A673 (cell line): ENCODE results near the gene ARL8A. TPM values are rescaled to one million over a fixed set of nuclear protein-coding genes. Genes with fewer than 3 reads are reported as not detected.
"Not testable (repeated sequence)": the region's sequence is repeated elsewhere in the genome, so short reads cannot be mapped to it uniquely, and the experiment has no call there.

Source experiments
- BruUV-seq: library from RNA; stranded (reverse); fragments of 400-500 nt; replicated peaks from 2 replicates; lab custom pipeline; 2021; lab: Mats Ljungman, UMichigan
- CTCF ChIA-PET: fragments of 300-600 bp; sonication (Branson Sonifier 250); formaldehyde crosslinking; loops from one replicate; lab custom pipeline; 2022; ENCODE audit warnings: antibody characterized with exemption; lab: Charles Lee
- POLR2A ChIA-PET: fragments of 300-600 bp; sonication (Branson Sonifier 250); formaldehyde crosslinking; loops from one replicate; lab custom pipeline; 2022; ENCODE audit warnings: antibody characterized with exemption; ENCODE audit not compliant: low non-redundant PET; lab: Charles Lee
- DNase-seq: peaks from one replicate; pipeline ENCODE4 v3.0.0-alpha.2; 2015; ENCODE audit warnings: low spot score
- H3K27ac ChIP-seq: fragments of 200-600 bp; sonication (generic); 2 replicates; pipeline ENCODE4 v1.5.1; 2016; ENCODE audit warnings: mixed run types, low read depth, mild to moderate bottlenecking, mixed read lengths, antibody characterized with exemption, low read length; ENCODE audit not compliant: poor library complexity, severe bottlenecking
- H3K27me3 ChIP-seq: fragments of 200-600 bp; sonication (generic); replicated peaks from 2 replicates; pipeline ENCODE4 v1.6.1; 2017; ENCODE audit warnings: mixed run types, low read depth, mild to moderate bottlenecking, mixed read lengths, antibody characterized with exemption, low read length; ENCODE audit not compliant: insufficient read depth, poor library complexity
- H3K36me3 ChIP-seq: fragments of 200-600 bp; sonication (generic); 2 replicates; pipeline ENCODE4 v1.6.1; 2016; ENCODE audit warnings: mixed run types, mild to moderate bottlenecking, mixed read lengths, antibody characterized with exemption, low read length; ENCODE audit not compliant: insufficient read depth, poor library complexity, severe bottlenecking
- H3K4me1 ChIP-seq: fragments of 200-600 bp; sonication (generic); 2 replicates; pipeline ENCODE4 v1.6.1; 2017; ENCODE audit warnings: mixed run types, mild to moderate bottlenecking, mixed read lengths, antibody characterized with exemption, low read length; ENCODE audit not compliant: insufficient read depth, poor library complexity, severe bottlenecking
- H3K4me3 ChIP-seq: fragments of 200-600 bp; sonication (generic); 2 replicates; pipeline ENCODE4 v1.5.1; 2016; ENCODE audit warnings: low read depth, mixed run types, mild to moderate bottlenecking, mixed read lengths, low read length; ENCODE audit not compliant: poor library complexity, severe bottlenecking
- H3K9me3 ChIP-seq: fragments of 200-600 bp; sonication (generic); 2 replicates; pipeline ENCODE4 v1.6.1; 2016; ENCODE audit warnings: mixed run types, low read depth, mild to moderate bottlenecking, mixed read lengths, antibody characterized with exemption, low read length; ENCODE audit not compliant: poor library complexity, severe bottlenecking
- EZH2 ChIP-seq: fragments of 200-600 bp; sonication (generic); IDR thresholded peaks from 2 replicates; pipeline ENCODE4 v1.6.1; 2017; ENCODE audit warnings: borderline replicate concordance, low read depth, mild to moderate bottlenecking, mixed read lengths, antibody characterized with exemption, low read length; ENCODE audit not compliant: poor library complexity, severe bottlenecking
- intact Hi-C: fragments of 100-400 bp; cut with micrococcal nuclease; formaldehyde crosslinking; loops from one replicate; pipeline ENCODE4 v1.10.0; 2022; ENCODE audit not compliant: unreplicated experiment
- total RNA-seq: library from RNA; stranded (reverse); gene quantifications from 2 replicates; pipeline ENCODE4 v1.2.3, GENCODE V29; 2021
- TF ChIP-seq, protein P1 (sequence below): fragments of 300-800, 200-600 bp; sonication (generic); conservative IDR thresholded peaks from 2 replicates; pipeline ENCODE4 v1.5.1; 2017; ENCODE audit warnings: low read depth, mild to moderate bottlenecking, antibody characterized with exemption, low read length, moderate library complexity, mixed read lengths

ARL8A gene
- total RNA-seq, 1 experiment from 2014 or later: 41.9 TPM

DNA sequence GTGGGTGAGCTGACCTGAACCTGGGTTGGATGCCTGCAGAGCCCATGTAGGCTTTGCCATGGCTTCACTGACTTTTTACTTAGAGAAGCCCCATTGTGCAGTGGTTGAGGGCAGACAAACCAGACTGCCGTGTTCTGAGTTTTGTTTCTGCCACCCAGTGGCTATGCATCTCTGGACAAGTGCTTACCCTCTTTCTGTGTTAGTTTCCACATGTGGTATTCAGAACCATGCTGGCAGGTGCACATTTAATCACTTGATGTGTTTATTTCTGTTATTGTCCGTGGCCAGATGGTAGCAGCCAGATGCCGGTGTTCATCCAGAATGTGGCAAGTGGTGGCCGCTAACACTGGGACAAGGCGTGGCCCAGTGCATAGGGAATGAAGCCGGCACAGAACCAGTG is 26.2 kb upstream of the ARL8A start:
- Histone ChIP-seq H3K4me1 (peaks cover 7% of the 10 kb centered on the region), H3K27me3 (no peaks in the 10 kb centered on the region), H3K4me3 (no peak overlapping the region), H3K9me3 (no peaks in the 10 kb centered on the region), H3K36me3 (no peaks in the 10 kb centered on the region), H3K27ac (no peak overlapping the region)
- ChIA-PET CTCF (interaction anchor here (0.6 kb wide), 1 partner anchor 127 kb away, joined by 4 read pairs; no protein-coding TSS in a partner anchor), POLR2A (no interaction called here)
- intact Hi-C loops: no loop called here
- BruUV-seq: no TSS peak
- DNase-seq: no peak
- TF ChIP-seq, protein P1, sequence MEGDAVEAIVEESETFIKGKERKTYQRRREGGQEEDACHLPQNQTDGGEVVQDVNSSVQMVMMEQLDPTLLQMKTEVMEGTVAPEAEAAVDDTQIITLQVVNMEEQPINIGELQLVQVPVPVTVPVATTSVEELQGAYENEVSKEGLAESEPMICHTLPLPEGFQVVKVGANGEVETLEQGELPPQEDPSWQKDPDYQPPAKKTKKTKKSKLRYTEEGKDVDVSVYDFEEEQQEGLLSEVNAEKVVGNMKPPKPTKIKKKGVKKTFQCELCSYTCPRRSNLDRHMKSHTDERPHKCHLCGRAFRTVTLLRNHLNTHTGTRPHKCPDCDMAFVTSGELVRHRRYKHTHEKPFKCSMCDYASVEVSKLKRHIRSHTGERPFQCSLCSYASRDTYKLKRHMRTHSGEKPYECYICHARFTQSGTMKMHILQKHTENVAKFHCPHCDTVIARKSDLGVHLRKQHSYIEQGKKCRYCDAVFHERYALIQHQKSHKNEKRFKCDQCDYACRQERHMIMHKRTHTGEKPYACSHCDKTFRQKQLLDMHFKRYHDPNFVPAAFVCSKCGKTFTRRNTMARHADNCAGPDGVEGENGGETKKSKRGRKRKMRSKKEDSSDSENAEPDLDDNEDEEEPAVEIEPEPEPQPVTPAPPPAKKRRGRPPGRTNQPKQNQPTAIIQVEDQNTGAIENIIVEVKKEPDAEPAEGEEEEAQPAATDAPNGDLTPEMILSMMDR: no peak
- no peak for TF ChIP-seq EZH2

DNA sequence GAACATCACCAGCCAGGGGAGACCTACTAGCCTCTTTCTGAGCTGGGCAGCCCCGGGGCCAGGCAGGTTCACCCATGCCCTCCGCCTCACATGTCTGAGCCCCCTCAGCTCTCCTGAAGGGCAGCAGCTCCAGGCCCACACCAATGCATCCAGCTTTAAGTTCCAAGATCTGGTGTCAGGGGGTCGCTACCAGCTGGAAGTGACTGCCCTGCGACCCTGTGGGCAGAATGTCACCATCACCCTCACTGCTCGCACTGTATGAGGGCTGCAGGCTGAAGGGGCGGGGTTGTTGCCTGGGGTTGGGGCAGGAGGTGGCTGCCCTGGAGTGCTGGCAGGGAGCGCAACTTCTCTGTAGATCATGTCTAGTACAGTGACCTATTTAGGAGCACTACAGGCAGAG is 24.3 kb upstream of the ARL8A start:
- Histone ChIP-seq H3K4me3 (no peak overlapping the region), H3K27me3 (no peaks in the 10 kb centered on the region), H3K9me3 (no peaks in the 10 kb centered on the region), H3K27ac (no peak overlapping the region), H3K4me1 (peaks cover 7% of the 10 kb centered on the region), H3K36me3 (no peaks in the 10 kb centered on the region)
- no peak for DNase-seq
- ChIA-PET POLR2A (interaction anchor here (0.7 kb wide), 1 partner anchor 200 kb away, joined by 5 read pairs; no protein-coding TSS in a partner anchor), CTCF (interaction anchor here (0.8 kb wide), 1 partner anchor 120 kb away, joined by 5 read pairs; no protein-coding TSS in a partner anchor)
- intact Hi-C loops: no loop called here
- TF ChIP-seq, protein P1: no peak
- TF ChIP-seq EZH2: no peak
- no TSS peak for BruUV-seq

DNA sequence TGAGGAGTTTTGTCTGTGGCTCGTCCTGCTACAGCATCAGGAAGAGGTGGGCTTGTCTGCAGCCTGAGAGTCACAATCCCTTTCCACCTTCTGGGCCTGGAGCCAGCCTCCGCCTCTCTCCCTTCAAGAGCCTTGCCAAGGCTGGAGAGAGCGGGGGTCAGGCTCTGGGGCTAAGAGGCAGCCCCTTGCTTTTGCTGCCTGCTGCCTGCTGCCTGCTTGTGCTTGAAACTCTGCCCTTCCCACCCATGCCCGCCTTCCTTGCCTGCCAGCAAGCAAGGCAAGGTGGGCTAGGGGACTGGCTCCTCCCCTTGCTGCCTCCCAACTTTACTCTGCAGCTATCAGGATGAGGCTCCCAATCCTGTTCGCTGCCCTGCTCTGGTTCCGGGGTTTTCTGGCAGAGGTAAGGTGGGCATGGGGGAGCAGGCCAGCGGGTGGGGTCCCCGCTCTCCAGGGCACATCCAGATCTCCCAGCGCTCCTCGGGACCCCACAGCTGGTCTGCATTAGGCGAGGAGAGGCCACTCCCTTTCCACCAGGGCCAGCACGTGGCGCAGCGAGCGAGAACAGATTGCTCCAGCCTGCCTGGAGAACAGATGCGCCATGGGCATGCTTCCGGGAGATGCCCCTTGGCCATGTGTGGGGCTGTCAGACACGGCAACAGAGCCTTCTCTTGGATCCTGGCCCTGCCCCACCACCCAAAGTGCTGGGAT is 23.3 kb upstream of the ARL8A start:
- no peak for TF ChIP-seq EZH2
- TF ChIP-seq, protein P1: no peak
- Histone ChIP-seq H3K4me1 (peaks cover 7% of the 10 kb centered on the region), H3K9me3 (no peaks in the 10 kb centered on the region), H3K27me3 (no peaks in the 10 kb centered on the region), H3K36me3 (no peaks in the 10 kb centered on the region), H3K27ac (no peak overlapping the region), H3K4me3 (no peak overlapping the region)
- ChIA-PET CTCF (no interaction called here), POLR2A (no interaction called here)
- peak; percentile 27 for DNase-seq
- intact Hi-C loops: no loop called here
- BruUV-seq: no TSS peak

DNA sequence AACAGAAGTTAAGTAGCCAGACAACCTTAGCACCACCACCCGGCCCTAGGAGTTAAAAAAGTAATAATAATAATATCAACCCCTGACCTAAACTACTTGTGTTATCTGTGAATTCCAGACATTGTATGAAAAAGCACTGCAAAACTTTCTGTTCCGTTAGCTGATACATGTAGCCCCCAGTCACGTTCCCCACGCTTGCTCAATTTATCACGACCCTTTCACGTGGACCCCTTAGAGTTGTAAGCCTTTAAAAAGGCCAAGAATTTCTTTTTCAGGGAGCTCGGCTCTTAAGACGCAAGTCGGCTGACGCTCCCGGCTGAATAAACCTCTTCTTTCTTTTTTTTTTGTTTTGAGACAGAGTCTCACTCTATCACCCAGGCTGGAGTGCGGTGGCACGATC is 22.5 kb upstream of the ARL8A start:
- H3K4me3 ChIP-seq, DNase-seq, H3K27ac ChIP-seq, H3K27me3 ChIP-seq, CTCF ChIA-PET, POLR2A ChIA-PET, BruUV-seq, intact Hi-C loops, H3K4me1 ChIP-seq, H3K9me3 ChIP-seq, H3K36me3 ChIP-seq: not testable (repeated sequence)
